ENCODE results near the gene INTS11.

DNA sequence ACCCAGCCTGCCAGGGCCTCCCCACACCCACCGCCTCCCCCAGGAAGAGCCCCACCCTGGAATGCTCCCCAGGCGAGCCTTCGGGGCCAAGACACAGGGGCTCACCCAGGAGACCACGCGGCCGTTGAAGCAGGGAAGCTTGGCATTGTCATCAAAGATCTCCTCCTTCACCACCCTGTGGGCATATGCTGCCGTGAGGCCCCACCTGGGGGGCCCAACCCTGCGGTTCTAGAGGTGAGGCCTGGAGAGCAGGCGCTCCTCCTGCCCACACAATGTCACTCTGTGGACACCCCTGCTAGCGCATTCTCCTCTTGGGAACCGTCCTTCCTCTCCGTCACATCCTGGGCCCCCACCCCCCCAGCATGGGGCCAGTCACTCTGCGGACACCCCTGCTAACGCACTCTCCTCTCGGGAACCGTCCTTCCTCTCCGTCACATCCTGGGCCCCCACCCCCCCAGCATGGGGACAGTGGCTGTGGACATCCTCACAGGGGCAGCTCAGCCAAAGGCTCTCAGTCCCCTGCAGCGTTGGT, 18.2 kb upstream of the INTS11 start:
- TF ChIP-seq CTCF (IDR thresholded peaks at IDR 0.05) (no peak), POLR2A (IDR thresholded peaks at IDR 0.05) (no peak)
